ENCODE results near the gene KDM6B. TPM values are rescaled to one million over a fixed set of nuclear protein-coding genes. Genes with fewer than 3 reads are reported as not detected.
A peak's percentile ranks its signal among the peaks of the same experiment; 100 is the strongest.

Gene KDM6B
- total and polyA plus RNA-seq, 9 of the 15 experiments (the other 6 are each of a cell fraction or from before 2014, with no cell fraction given), result 0.01 to 22.9 (median 2.2) TPM

DNA sequence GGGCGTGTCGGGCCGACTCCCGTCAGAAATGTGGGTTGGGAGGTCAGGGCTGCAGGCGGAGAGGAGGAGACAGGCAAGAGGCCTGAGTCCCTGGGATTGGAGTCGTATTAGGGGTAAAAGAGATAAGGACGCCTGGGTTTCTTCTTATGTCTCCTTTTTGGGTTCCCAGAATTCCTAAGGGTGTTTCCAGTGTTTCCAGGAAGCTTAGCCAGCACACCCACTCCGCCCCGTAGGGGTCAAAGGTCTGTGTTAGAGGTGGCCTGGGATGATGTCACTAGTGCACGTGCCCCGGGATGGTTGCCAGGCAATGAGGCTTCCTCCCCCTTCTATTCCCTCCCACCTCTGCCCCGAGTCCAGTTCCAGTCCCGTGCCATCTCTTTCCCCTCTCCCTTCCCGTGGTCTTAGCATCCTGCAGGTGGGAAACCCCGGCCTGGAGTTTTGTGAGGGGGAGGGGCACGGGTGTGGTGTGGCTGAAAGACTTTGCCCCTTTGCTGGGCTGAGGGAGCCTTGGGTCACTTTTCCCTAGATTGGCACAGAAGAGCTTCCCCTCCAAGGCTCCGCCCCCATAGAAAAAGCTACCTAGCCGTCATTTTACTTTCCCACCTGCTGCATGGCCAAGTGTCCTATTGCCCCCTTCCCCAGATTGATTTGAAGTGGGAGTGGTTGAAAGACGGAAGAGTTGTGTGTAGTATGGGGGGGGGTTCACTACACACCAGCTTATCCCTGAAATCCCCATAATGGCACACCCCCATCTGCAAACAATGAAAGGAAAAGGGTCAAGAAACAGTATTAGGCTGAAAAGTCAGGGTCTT, 2.8 kb downstream of the KDM6B start (continued):
- TF ChIP-seq NR2F6 (CRISPR knock-in tag; IDR thresholded peaks at IDR 0.05) (no peak), MBD2 (IDR thresholded peaks at IDR 0.05; ENCODE audit: borderline replicate concordance, low read depth) (no peak), FOXK2 (conservative IDR thresholded peaks at IDR 0.05 in 1 of 2, IDR thresholded peaks at IDR 0.05 in 1 of 2; ENCODE audit: low read depth in 2 of 2) (peak in 1 of 2 experiments; percentile 70; a peak in 2 of 4 replicates), ZBTB8A (IDR thresholded peaks at IDR 0.05; ENCODE audit: partially characterized antibody) (no peak), RBM22 (IDR thresholded peaks at IDR 0.05; ENCODE audit: low read depth, low read length, poor library complexity, severe bottlenecking) (no peak), NFIX (CRISPR knock-in tag; IDR thresholded peaks at IDR 0.05; ENCODE audit: low read depth) (no peak), NFRKB (IDR thresholded peaks at IDR 0.05; ENCODE audit: low read depth) (0 out of 2 replicates have a peak, but pooled peaks have one; percentile 49), FOXJ2 (tag; IDR thresholded peaks at IDR 0.05) (no peak), PCBP2 (IDR thresholded peaks at IDR 0.05; ENCODE audit: low read depth, low read length, poor library complexity, severe bottlenecking) (no peak)
- TF ChIP-seq, protein P1, sequence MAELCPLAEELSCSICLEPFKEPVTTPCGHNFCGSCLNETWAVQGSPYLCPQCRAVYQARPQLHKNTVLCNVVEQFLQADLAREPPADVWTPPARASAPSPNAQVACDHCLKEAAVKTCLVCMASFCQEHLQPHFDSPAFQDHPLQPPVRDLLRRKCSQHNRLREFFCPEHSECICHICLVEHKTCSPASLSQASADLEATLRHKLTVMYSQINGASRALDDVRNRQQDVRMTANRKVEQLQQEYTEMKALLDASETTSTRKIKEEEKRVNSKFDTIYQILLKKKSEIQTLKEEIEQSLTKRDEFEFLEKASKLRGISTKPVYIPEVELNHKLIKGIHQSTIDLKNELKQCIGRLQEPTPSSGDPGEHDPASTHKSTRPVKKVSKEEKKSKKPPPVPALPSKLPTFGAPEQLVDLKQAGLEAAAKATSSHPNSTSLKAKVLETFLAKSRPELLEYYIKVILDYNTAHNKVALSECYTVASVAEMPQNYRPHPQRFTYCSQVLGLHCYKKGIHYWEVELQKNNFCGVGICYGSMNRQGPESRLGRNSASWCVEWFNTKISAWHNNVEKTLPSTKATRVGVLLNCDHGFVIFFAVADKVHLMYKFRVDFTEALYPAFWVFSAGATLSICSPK (IDR thresholded peaks at IDR 0.05; ENCODE audit: borderline replicate concordance), result no peak
- TF ChIP-seq, protein P2, sequence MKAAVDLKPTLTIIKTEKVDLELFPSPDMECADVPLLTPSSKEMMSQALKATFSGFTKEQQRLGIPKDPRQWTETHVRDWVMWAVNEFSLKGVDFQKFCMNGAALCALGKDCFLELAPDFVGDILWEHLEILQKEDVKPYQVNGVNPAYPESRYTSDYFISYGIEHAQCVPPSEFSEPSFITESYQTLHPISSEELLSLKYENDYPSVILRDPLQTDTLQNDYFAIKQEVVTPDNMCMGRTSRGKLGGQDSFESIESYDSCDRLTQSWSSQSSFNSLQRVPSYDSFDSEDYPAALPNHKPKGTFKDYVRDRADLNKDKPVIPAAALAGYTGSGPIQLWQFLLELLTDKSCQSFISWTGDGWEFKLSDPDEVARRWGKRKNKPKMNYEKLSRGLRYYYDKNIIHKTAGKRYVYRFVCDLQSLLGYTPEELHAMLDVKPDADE (conservative IDR thresholded peaks at IDR 0.05; ENCODE audit: control insufficient read depth, low read depth, low read length), result no peak
- TF ChIP-seq, protein P3, sequence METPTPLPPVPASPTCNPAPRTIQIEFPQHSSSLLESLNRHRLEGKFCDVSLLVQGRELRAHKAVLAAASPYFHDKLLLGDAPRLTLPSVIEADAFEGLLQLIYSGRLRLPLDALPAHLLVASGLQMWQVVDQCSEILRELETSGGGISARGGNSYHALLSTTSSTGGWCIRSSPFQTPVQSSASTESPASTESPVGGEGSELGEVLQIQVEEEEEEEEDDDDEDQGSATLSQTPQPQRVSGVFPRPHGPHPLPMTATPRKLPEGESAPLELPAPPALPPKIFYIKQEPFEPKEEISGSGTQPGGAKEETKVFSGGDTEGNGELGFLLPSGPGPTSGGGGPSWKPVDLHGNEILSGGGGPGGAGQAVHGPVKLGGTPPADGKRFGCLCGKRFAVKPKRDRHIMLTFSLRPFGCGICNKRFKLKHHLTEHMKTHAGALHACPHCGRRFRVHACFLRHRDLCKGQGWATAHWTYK (CRISPR knock-in tag; IDR thresholded peaks at IDR 0.05), result no peak

Data from K562 (cell line).